Cerebellar cortex (tissue), 1 donor: Measurements from ENCODE around the gene ASCC3.
"Not testable (repeated sequence)": the region's sequence is repeated elsewhere in the genome, so short reads cannot be mapped to it uniquely, and the experiment has no call there.

ENCODE experiments used
- DNase-seq: peaks from one replicate; pipeline ENCODE4 v3.0.0-alpha.2; 2015; ENCODE audit warnings: low spot score

Gene ASCC3, protein sequence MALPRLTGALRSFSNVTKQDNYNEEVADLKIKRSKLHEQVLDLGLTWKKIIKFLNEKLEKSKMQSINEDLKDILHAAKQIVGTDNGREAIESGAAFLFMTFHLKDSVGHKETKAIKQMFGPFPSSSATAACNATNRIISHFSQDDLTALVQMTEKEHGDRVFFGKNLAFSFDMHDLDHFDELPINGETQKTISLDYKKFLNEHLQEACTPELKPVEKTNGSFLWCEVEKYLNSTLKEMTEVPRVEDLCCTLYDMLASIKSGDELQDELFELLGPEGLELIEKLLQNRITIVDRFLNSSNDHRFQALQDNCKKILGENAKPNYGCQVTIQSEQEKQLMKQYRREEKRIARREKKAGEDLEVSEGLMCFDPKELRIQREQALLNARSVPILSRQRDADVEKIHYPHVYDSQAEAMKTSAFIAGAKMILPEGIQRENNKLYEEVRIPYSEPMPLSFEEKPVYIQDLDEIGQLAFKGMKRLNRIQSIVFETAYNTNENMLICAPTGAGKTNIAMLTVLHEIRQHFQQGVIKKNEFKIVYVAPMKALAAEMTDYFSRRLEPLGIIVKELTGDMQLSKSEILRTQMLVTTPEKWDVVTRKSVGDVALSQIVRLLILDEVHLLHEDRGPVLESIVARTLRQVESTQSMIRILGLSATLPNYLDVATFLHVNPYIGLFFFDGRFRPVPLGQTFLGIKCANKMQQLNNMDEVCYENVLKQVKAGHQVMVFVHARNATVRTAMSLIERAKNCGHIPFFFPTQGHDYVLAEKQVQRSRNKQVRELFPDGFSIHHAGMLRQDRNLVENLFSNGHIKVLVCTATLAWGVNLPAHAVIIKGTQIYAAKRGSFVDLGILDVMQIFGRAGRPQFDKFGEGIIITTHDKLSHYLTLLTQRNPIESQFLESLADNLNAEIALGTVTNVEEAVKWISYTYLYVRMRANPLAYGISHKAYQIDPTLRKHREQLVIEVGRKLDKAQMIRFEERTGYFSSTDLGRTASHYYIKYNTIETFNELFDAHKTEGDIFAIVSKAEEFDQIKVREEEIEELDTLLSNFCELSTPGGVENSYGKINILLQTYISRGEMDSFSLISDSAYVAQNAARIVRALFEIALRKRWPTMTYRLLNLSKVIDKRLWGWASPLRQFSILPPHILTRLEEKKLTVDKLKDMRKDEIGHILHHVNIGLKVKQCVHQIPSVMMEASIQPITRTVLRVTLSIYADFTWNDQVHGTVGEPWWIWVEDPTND (N-terminal part only)

DNA sequence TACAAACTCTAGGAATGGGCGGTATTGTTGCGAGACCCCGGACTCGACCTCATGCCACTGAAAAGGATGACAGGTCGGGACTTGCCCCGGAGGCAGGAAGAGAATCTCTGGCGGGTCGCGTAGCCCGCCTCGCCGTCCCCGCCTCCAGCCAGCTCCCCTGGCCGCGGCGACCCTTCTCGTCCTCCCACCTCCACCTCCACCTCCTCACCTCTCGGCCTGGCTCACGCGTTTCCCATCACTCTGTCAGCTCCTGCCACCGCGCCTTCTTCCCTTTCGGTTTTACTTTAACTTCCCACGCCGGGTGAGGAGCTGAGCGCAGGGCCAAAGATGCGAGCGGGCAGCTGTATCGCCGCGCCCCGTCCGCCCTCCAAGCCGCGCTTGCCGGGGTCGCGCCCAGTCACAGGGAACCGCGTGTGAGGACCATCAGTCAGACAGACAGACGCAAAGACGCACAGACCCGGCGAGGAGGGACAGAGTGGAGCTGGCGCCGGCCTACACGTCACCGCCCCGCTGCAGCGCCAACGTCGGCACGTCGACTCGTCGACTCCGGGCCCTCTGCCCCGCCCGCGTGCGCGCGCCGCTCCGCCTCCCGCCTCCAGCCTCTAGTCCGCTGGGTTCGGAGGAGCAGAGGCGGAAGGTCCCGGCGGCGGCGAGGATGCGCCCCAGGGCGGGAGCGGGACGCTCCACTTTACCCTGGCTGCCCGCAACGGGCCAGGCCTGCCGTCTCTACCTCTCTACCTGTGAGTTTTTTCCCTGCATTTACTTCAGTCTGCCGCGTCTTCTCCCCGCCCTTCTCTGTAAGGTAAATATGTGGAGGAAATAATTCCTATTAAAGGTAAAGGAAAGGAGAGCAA lies at the start of gene ASCC3:
TSS of gene ASCC3 (minus strand) at position 477 of the 854 bp plus-strand sequence. CDS start 13,332 bp downstream, outside the sequence.
- DNase-seq = peak; percentile 87

DNA sequence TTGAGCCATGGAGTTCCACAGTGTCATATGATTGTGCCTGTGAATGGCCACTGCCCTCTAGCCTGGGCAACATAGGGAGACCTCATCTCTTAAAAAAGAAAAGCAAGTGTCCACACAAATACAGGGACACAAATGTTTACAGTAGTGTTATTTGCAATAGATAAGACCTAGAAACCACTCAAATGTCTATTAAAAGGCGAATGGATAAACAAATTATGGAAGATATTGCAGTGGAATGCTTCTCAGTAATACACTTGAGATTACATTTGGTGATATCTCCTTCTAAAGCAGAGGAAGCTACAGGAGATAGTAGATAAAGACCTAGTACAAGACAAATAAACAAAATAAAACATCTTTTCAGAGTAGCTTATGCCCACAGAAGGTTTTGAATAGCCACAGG lies 44.6 kb upstream of the ASCC3 start:
- DNase-seq = no peak

DNA sequence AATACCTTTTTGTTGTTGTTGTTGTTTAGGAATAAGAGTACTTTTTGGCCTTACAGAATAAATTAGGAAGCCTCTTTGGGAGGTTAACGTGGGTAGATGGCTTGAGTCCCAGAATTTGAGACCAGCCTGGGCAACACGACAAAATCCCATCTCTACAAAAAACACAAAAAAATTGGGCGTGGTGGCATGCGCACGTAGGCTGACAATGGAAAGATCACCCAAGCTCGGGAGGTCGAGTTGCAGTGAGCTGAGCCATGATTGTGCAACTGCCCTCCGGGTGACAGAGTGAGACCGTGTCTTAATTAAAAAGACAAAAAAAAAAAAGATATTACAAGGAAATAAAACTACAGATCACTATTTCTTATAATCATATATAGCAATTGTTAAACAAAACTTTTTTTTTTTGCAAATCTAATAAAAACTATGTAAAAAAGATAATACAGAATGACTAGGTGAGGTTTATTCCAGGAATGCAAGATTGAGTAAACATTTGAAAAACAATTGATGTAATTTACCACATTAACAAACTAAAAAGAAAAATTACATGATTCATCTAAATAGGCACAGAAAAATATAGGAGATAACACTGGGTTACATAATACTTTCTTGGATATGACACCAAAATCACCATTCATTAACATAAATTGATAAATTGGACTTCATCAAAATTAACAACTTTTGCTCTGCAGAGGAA lies 43.6 kb upstream of the ASCC3 start:
- no peak for DNase-seq

DNA sequence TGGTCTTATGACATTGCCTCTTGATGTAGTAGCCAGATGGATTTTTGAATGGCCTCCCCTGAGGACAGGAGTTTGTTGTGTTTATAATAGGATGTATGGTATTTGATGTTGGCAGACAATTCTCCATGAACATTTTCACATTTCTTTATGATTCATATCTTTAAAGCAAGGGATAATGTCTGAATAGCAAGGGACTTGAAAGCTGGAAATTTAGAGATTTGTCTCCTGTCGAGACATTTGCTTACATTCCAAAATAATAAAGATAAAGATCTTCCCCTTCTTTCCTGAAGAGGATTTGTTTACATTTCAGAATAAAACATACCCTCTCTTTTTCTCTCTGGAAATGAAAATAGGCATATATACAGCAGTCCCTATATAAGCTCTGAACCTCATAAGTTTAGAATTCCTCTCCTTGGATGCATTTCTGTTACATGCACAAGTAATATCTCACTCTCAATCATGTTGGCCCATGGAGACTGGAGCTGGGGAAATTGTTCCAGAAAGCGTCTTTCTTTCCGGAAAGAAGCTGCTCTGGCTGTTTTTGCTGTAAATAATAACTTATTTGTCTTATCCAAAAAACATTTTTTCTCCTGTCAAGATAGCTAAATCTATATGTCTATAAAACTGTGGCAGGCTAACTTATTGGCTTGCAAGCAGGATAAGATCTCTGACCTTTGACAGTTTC lies 42.5 kb upstream of the ASCC3 start:
- no peak for DNase-seq

DNA sequence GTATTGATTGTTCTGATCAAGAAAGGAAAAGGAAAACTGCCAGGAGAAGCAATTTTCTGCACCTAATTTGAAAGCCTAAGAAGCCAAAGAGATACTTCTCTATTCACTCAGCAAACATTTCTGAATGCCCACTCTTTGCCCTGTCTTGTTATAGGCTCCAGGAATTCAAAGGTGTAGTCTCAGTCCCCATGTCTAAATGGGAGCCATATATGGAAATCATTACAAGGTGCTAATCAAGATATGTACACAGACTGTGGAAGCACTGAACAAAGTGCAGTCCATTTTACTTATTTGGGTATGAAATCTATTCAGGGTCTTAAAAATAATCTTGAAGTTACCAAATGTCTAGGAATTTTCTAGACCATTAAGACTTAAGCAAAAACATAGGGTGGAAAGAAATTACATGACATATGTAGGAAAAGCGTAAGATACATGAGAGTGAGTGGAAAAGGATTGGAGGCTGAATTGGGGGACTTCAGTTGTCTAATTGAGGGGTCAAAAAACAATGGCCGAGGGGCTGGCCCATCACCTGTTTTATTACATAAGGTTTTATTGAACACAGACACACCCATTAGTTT lies 39.0 kb upstream of the ASCC3 start:
- no peak for DNase-seq

DNA sequence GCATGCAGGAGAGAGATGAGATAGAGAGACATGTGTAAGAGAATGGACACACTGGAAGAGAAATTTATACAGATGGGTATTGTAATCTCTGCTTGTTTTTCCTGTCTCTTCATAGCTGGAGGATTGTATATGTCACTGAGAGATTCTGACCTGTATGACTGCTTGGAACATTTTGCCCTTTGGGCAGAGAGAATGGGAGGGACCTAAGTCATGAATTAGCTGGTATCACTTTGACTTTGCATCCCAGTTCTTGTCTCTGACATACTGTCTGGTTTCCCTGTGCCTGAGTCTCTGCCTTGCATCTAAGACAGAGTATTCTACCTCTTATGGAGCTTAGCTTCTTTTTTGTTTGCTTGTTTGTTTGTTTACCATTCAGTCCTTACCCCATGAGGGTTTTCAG lies 37.0 kb upstream of the ASCC3 start:
- no peak for DNase-seq

DNA sequence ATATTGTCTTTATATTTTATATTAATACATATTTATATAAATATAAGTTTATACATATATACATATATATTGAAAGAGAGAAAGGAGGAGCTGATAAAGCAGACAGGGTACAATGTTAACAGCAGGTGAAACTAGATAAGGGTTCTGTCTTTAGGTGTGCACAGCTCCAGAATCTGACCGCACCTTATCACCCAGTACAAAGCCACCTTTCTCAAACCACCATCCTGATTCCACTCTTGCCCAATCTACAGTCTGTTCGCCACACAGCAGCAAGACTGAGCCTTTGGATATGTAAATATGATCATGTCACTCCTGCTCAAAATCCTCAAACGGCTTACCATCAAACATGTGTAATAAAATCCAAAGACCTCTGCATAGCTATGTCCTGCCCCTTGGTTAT lies 34.7 kb upstream of the ASCC3 start:
- no peak for DNase-seq

DNA sequence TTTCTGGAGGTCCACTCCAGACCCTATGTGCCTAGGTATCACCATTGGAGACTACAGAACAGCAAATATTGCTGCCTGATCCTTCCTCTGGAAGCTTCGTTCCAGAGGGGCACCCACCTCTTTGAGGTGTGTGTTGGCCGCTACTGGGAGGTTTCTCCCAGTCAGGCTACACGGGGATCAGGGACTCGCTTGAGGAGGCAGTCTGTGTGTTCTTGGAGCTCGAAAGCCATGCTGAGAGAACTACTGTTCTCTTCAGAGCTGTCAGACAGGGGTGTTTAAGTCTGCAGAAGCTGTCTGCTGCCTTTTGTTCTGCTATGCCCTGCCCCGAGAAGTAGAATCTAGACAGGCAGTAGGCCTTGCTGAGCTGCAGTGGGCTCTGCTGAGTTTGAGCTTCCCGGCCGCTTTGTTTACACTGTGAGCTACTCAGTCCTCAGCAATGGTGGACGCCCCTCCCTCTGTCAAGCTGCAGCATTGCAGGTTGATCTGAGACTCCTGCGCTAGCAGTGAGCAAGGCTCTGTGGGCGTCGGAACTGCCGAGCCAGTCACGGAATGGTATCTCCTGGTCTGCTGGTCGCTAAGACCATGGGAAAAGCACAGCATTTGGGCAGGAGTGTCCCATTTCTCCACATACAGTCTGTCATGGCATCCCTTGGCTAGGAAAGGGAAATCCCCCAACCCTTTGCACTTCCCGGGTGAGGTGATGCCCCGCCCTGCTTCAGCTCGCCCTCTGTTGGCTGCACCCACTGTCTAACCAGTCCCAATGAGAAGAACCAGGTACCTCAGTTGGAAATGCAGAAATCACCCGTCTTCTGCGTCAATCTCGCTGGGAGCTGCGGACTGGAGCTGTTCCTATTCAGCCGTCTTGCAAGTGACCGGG lies 32.5 kb upstream of the ASCC3 start:
- no peak for DNase-seq

DNA sequence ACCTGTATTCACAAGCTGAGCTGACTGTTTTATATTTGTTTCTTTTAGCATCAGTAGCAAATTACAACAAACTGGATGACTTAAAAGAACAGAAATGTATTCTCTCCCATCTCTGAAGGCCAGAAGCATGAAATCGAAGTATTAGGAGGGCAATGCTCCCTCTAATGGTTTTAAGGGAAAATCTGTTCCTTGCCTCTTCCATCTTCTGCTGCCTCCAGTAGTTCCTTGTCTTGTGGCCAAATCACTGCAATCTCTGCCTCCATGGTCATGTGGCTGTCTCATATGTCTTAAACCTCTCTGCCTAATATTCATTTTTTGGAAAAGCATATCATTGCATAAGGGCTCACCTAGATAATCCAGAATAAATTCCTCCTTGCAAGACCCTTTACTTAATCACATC lies 25.2 kb upstream of the ASCC3 start:
- DNase-seq = no peak

DNA sequence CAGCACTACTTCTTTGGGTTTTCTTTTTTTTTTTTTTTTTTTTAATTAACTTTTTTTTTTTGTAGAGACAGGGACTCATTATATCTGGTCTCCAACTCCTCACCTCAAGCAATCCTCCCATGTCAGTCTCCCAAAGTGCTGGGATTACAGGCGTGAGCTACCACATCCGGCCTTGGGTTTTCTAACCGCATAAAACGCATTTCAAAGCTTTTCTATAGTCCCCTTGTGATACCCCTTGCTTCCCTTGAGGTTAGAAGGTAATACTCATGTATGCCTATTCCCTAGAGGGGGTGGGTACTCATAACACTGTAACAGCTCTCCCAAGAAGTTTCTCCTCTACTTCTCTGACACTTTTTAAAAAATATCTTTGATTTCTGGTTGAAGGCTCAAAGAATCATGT lies 23.9 kb upstream of the ASCC3 start:
- DNase-seq = no peak

DNA sequence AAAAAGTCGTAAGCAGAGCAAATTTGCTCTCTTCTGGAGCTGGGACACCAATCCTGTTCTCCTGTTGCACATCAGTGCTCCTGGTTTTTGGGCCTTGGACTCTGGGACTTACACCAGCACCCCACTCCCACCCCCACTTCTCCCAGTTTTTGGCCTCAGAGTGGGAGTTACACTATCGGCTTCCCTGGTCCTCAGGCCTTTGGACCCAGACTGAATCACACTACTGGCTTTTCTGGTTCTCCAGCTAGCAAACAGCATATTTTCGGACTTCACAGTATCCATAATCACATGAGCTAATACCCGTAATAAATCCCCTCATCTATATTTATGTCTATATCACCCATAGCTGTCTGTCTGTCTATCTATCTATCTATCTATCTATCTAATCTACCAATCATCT lies 23.2 kb upstream of the ASCC3 start:
- DNase-seq = no peak

DNA sequence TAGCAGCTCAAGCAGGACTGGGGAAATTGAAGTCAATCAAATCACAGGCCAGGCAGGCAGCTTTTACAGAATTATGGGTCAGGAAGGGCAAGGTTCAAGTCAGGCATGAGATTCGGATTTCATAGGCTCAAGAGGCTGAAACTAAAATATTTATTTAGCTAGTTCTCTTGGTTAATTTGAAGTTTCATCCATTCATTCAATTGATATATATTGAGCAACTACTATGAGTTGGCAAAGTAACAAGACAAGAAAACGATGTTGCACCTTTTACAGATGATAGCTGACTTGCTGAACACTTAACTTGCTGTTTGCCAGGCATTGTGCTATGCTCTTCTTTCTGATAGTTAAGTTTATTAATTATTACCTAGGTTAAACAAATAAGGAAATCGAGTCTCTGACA lies 20.5 kb upstream of the ASCC3 start:
- DNase-seq = no peak

DNA sequence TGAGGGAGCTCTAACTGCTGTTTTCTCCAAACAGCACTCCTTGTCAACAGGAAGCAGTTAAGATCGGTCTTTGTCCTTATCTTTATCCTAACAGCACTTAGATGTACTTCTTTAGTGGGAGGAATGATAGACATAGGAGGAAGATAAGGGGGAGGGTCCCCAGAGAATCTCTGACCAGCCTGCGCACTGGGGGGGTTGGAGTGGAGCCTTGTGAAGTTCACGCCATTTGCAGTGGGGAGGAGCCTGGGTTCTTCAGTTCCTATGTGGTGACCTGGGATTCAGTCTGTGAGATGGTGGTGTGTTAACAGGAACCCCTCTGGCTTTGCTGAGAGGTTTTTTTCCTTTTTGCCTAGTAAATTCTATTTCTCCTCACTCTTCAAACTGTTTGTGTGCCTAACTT lies 18.1 kb upstream of the ASCC3 start:
- DNase-seq = no peak

DNA sequence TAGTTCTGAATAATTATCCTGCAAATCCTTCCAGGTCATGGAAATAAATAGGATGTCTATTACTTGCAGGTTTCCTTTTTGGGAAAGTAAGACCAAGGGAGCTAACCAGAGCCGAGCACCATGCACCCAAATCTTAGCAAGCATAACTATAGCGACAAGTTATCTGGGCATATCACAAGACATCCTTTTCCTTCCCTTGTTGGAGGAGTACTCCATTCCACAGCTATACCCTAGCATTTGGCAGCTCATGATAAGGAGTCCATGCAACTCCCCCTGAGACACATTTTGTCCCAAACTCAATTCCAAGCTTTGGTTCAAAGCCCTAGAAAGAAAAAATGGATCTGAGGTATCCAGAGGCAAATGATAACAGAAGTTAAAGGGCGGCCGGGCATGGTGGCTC lies 16.5 kb upstream of the ASCC3 start:
- no peak for DNase-seq

DNA sequence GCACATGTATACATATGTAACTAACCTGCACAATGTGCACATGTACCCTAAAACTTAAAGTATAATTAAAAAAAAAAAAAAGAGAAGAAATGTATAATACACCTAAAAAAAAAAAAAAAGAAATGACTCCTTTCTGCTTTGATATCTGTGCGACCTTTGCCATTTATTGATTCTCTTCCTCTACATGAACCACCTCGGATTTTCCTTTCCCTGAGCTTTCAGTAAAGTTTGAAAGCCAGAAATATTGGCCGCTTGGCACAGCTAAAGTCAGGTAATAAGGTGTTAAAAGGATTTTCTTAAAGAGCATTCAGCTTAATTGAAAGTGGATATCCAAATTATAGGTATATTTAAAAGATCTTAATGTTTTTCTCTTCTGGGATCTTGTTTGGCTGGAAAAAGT lies 12.6 kb upstream of the ASCC3 start:
- DNase-seq = no peak

DNA sequence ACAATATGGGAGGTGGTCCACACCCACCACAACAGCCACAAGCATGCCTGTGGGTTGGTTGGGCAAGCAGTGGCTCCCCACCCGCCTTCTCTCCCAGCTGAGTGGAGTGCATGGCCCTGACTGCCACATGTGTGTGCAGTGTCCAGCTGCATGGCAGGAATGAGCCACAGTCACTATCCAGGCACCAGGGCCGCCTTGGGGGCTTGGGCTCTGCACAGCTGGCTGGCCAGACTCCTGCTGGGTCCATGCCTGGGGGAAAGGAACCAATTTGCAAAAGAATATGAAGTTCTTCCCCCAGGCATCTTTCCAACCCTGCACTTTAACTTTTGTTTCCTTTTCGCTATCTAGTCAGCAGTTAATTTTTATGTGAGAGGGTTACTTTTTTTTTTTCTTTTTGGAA lies 11.6 kb upstream of the ASCC3 start:
- DNase-seq = no peak

DNA sequence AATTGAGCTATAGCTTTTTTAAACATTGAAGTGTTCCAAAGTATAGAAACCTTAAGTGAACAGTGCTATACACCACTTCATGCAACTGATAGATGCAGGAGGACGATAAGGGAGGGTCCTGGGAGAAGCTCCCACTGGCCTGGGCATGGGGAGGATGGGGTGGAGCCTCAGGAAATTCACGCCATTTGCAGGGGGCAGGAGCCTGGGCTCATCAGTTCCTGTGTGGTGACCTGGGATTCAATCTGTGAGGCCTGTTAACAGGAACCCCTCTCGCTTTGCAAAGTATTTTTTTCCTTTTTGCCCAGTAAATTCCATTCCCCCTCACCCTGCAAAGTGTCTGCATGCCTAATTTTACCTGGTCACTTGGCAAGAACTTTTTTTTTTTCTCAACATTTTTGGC lies 11.0 kb upstream of the ASCC3 start:
- no peak for DNase-seq

DNA sequence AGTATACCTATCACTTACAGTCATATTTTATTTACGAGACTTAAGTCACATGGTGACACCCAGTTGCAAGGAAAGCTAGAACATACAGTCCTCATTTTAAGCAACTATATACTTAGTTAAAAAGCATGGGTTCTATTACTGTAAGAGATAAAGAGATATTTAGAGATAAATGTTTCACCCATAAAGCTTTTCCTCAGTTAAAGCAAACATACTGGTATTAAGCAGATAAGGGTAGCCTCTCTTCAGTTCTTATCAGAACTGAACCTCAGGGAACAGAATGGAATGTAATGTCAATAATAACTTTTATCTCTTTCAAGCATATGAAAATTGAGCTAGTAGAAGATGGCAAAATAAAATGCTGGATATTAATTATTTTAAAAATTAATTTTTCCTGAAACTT lies 9.9 kb upstream of the ASCC3 start:
- no peak for DNase-seq

DNA sequence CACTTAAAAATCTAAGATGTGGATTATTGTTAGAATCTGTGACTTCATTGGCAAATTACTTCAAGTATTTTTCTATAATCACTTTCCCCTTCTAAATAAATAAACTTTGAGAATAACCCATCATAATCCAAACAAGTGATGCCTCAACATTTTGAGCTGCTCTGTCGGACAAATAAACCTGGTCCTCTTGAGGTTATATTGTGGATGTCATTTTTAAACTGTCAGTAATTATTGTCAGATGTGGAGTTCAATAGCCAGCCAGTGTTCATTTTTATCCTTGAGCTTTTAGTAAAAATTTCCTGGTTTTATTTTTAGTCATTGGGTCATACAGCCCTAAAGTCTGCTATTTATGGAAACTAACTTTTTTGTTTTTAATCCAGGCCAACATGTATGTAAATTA lies 9.5 kb upstream of the ASCC3 start:
- not testable (repeated sequence) for DNase-seq
